Measurements from ENCODE around the gene OR11H7. TPM values are rescaled to one million over a fixed set of nuclear protein-coding genes. Genes with fewer than 3 reads are reported as not detected.

OR11H7 gene
- total RNA-seq, 1 experiment from 2014 or later: not detected

DNA sequence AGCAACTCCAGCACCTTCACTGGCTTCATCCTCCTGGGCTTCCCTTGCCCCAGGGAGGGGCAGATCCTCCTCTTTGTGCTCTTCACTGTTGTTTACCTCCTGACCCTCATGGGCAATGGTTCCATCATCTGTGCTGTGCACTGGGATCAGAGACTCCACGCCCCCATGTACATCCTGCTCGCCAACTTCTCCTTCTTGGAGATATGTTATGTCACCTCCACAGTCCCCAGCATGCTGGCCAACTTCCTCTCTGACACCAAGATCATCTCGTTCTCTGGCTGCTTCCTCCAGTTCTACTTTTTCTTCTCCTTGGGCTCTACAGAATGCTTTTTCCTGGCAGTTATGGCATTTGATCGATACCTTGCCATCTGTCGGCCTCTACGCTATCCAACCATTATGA, 31.3 kb upstream of the OR11H7 start:
- Histone ChIP-seq H3K36me3 (ENCODE audit: control insufficient read depth, insufficient read depth, low read length) (no peaks in the 10 kb centered on the region), H3K9me3 (no peaks in the 10 kb centered on the region), H3K4me3 (ENCODE audit: low read depth, low read length) (no peak overlapping the region), H3K4me1 (no peaks in the 10 kb centered on the region), H3K27me3 (replicated peaks; ENCODE audit: control insufficient read depth, insufficient read depth, low read length) (no peaks in the 10 kb centered on the region)
- no TSS peak for BruUV-seq (replicated peaks)
- Mint-ChIP-seq H3K27ac (ENCODE audit: unreplicated experiment) (no peak overlapping the region), H3K36me3 (ENCODE audit: insufficient read depth, unreplicated experiment) (no peaks in the 10 kb centered on the region), H3K9me3 (ENCODE audit: unreplicated experiment) (no peaks in the 10 kb centered on the region), H3K27me3 (ENCODE audit: insufficient read depth, unreplicated experiment) (peaks cover 16% of the 10 kb centered on the region), H3K4me1 (ENCODE audit: low read depth, unreplicated experiment) (peaks cover 7% of the 10 kb centered on the region), H3K4me3 (ENCODE audit: unreplicated experiment) (no peak overlapping the region)
- ChIA-PET POLR2A (no interaction called here), CTCF (no interaction called here)
- TF ChIP-seq, protein P1, sequence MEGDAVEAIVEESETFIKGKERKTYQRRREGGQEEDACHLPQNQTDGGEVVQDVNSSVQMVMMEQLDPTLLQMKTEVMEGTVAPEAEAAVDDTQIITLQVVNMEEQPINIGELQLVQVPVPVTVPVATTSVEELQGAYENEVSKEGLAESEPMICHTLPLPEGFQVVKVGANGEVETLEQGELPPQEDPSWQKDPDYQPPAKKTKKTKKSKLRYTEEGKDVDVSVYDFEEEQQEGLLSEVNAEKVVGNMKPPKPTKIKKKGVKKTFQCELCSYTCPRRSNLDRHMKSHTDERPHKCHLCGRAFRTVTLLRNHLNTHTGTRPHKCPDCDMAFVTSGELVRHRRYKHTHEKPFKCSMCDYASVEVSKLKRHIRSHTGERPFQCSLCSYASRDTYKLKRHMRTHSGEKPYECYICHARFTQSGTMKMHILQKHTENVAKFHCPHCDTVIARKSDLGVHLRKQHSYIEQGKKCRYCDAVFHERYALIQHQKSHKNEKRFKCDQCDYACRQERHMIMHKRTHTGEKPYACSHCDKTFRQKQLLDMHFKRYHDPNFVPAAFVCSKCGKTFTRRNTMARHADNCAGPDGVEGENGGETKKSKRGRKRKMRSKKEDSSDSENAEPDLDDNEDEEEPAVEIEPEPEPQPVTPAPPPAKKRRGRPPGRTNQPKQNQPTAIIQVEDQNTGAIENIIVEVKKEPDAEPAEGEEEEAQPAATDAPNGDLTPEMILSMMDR (IDR thresholded peaks at IDR 0.05; ENCODE audit: insufficient read depth in 1 of 2, low read depth in 1 of 2, low read length in 1 of 2, severe bottlenecking in 1 of 2, unreplicated experiment in 1 of 2): no peak
- no peak for DNase-seq
- intact Hi-C loops (cut with micrococcal nuclease; ENCODE audit: unreplicated experiment): no loop called here

DNA sequence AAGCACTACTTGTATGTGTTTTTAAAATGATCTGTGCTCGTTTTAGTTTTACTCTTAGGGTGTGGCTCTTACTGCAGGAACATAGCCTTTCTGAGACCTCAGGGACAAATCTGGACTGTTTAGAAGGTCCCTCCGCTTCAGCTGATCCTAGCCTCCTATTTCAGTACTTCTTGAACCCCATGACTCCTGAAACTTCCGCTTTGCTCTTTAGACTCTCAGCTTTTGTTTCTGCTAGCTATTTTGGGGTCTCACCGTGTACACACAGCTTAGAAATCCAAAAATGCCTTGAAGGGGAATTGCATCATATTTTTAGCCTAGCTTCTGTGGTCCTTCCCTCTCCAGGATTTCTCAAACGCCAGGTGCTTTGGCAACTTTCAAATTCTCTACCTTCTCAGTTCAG, 29.8 kb upstream of the OR11H7 start:
- Histone ChIP-seq H3K36me3 (ENCODE audit: control insufficient read depth, insufficient read depth, low read length) (no peaks in the 10 kb centered on the region), H3K4me1 (no peaks in the 10 kb centered on the region), H3K9me3 (no peaks in the 10 kb centered on the region), H3K4me3 (ENCODE audit: low read depth, low read length) (no peak overlapping the region), H3K27me3 (replicated peaks; ENCODE audit: control insufficient read depth, insufficient read depth, low read length) (no peaks in the 10 kb centered on the region)
- Mint-ChIP-seq H3K4me3 (ENCODE audit: unreplicated experiment) (no peak overlapping the region), H3K4me1 (ENCODE audit: low read depth, unreplicated experiment) (peaks cover 7% of the 10 kb centered on the region), H3K36me3 (ENCODE audit: insufficient read depth, unreplicated experiment) (no peaks in the 10 kb centered on the region), H3K27me3 (ENCODE audit: insufficient read depth, unreplicated experiment) (peaks cover 10% of the 10 kb centered on the region), H3K27ac (ENCODE audit: unreplicated experiment) (no peak overlapping the region), H3K9me3 (ENCODE audit: unreplicated experiment) (no peaks in the 10 kb centered on the region)
- DNase-seq: no peak
- CTCF ChIA-PET: no interaction called here
- intact Hi-C loops (cut with micrococcal nuclease; ENCODE audit: unreplicated experiment): no loop called here
- TF ChIP-seq, protein P1 (IDR thresholded peaks at IDR 0.05; ENCODE audit: insufficient read depth in 1 of 2, low read depth in 1 of 2, low read length in 1 of 2, severe bottlenecking in 1 of 2, unreplicated experiment in 1 of 2): no peak
- no TSS peak for BruUV-seq (replicated peaks)
- POLR2A ChIA-PET: no interaction called here

DNA sequence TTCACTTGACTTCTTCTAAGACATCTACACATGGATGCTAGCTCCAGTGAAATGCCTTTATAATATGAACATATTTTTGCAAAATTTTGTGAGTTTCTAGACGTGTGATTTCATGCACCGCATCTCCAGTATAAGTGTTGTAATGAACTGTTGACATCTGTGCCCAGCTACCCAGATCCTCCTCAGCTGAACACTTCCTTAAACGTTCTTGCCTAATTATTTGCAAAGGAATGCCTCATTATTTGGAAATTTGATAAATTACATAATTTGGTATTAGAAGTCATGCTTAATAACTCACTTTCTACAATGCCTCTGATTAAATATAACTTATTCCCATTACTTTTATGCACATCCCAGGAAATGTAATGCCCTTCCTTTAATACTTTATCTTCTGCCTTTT, 24.1 kb upstream of the OR11H7 start:
- Mint-ChIP-seq H3K4me1 (ENCODE audit: low read depth, unreplicated experiment) (no peaks in the 10 kb centered on the region), H3K27ac (ENCODE audit: unreplicated experiment) (no peak overlapping the region), H3K4me3 (ENCODE audit: unreplicated experiment) (no peak overlapping the region), H3K36me3 (ENCODE audit: insufficient read depth, unreplicated experiment) (no peaks in the 10 kb centered on the region), H3K9me3 (ENCODE audit: unreplicated experiment) (no peaks in the 10 kb centered on the region), H3K27me3 (ENCODE audit: insufficient read depth, unreplicated experiment) (no peaks in the 10 kb centered on the region)
- Histone ChIP-seq H3K4me3 (ENCODE audit: low read depth, low read length) (no peak overlapping the region), H3K4me1 (no peaks in the 10 kb centered on the region), H3K36me3 (ENCODE audit: control insufficient read depth, insufficient read depth, low read length) (no peaks in the 10 kb centered on the region), H3K27me3 (replicated peaks; ENCODE audit: control insufficient read depth, insufficient read depth, low read length) (no peaks in the 10 kb centered on the region), H3K9me3 (no peaks in the 10 kb centered on the region)
- TF ChIP-seq, protein P1 (IDR thresholded peaks at IDR 0.05; ENCODE audit: insufficient read depth in 1 of 2, low read depth in 1 of 2, low read length in 1 of 2, severe bottlenecking in 1 of 2, unreplicated experiment in 1 of 2): no peak
- intact Hi-C loops (cut with micrococcal nuclease; ENCODE audit: unreplicated experiment): no loop called here
- no peak for DNase-seq
- ChIA-PET POLR2A (no interaction called here), CTCF (no interaction called here)
- BruUV-seq (replicated peaks): no TSS peak

Data from Caco-2 (cell line).